GM19240 (cell line): ENCODE data around the gene WSB1.
"Not testable (repeated sequence)": the region's sequence is repeated elsewhere in the genome, so short reads cannot be mapped to it uniquely, and the experiment has no call there.

ENCODE experiments used
- DNase-seq: peaks from one replicate; pipeline ENCODE4 v3.0.0; 2011; ENCODE audit warnings: low spot score; ENCODE audit not compliant: insufficient read length

Gene WSB1

DNA sequence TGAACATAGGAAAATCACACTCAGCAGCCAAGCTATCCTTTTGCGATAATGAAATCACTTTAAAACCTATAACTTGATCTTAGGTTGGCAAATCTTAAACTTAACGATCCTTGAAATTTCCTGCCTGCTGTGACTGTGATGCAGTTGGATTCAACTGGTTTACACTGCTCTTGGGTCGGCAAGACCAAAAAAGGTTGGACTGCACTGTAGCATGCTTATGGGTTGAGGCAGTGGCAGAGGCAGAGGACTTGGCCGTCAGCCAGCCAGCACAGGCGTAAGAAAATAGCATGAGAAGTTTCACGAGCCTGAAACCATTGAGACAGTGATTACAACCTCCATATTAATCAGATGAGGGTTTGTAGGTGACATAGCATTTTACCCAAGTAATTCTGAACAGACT lies 21.4 kb downstream of the WSB1 start:
- no peak for DNase-seq

DNA sequence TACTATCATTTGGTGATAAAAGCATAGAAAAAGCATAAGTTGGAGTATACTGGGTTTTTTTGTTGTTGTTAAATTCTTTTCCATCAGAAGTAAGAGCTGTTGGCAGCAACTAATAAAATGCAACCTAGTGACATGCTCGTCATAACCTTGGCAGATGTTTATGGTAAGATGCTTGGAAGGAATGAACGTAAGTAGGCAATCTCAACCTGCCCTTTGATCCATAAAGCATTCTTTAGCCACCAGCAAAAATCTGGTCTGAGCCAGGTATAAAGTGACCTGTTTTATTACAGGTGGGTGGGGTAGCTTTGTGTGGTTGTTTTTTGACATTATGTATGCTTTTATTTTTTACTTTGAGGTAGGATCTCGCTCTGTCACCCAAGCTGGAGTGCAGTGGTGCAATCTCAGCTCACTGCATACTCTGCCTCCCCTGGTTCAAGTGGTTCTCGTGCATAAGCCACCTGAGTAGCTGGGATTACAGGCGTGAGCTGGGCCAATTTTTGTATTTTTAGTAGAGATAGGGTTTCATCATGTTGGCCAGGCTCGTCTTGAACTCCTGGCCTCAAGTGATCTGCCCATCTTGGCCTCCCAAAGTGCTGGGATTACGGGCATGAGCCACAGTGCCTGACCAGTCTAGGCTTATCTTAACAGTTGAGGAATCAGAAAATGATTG lies 22.0 kb downstream of the WSB1 start:
- no peak for DNase-seq

- no peak for DNase-seq
These were observed 24.3 kb downstream of the WSB1 start for GRCh38 chr17:27318228-27318627.

DNA sequence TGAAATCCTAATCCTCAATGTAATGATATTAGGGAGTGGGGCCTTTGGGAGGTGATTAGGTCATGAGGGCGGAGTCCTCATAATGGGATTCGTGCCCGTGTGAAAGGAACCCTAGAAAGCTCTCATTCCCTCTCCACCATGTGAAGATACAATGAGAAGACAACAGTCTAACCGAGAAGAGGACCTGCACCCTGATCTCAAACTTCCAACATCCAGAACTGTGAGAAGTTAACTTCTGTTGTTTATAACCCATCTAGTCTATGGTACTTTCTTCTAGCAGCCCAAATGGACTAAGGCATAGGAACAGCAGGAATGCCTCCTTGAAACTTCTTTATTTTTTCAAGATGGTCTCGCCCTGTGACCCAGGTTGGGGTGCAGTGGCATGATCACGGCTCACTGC lies 24.7 kb downstream of the WSB1 start:
- no peak for DNase-seq

DNA sequence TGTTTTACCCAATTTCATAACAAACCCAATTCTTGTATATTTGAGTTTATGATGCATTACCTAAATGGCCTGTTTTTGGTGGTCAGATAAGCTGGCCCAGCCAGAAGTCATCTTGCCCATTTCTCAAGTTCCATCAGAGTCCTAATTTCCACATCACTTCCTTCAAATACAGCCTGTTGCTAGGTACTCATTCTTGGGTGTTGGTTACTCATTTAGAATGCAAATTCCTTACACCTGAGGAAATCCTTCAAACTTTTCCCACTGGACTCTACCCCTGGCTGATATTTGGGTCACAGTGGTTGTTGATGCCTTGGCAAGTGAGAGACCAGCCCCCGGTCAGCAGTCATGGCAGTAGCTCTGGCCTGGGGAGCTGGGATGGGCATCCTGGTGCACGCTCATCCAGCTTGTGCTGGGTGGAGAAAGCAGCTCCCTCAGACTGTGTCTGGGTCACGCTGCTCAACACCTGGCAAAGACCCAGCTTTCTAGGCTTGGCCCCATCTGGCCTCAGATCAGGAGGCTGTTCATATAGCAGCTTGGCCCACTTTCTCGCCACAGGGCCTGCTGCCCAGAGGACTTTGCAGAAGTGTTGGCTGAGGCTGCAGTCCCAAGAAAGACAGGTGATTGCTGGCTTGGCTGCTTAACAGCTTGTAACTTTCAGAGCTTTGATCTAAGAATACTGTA lies 25.8 kb downstream of the WSB1 start:
- no peak for DNase-seq

DNA sequence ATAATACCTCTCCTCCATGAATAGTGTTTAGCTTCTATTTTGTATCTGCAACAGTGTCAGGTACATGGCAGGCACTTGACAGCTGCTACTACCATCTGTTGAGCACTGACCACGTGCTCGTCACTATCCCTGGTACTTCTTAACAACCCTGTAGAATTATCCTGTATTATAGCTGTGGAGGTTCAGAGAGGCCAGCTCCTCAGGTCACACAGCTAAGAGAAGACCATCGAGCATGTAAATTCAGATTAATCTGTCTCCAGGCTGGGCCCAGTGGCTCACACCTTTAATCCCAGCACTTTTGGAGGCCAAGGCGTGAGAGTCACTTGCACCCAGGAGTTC lies 26.3 kb downstream of the WSB1 start:
- DNase-seq = no peak

GRCh38 chr17:27321372-27321771 lies 27.5 kb downstream of the WSB1 start:
- DNase-seq = no peak

GRCh38 chr17:27322026-27322425 lies 28.1 kb downstream of the WSB1 start:
- DNase-seq = no peak

- DNase-seq = no peak
These were observed 29.0 kb downstream of the WSB1 start for GRCh38 chr17:27322690-27323508.

DNA sequence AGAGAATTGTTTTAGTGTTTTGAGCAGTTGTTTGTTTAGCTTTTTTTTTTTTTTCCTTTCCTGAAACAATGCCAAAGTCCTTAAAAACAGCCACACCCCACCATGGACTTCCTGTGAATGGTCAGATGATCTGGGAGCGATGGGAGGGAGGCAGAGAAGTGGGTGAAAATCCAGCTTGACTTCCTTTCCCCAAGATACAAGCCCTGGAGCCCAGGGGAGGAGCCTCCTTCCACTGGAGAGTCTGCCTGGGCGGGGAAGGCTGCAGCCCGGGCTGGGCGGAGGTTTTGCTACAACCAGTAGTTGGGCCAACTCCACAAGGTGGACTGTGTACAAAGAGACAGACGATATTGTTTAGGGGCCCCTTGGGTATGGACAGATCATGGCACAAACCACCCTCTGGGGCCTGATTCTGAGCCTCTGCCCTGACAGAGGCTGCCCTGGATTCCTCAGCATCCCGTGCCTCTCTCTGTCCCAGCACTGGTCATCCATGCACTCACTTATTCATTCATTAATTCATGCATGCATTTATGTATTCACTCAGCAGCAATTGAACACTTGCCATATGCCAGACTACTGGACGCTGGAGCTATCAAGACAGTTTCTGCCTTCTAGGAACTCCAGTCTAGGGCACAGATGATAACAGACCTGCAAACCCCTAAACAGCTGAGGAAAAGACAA lies 29.8 kb downstream of the WSB1 start:
- DNase-seq = no peak

DNA sequence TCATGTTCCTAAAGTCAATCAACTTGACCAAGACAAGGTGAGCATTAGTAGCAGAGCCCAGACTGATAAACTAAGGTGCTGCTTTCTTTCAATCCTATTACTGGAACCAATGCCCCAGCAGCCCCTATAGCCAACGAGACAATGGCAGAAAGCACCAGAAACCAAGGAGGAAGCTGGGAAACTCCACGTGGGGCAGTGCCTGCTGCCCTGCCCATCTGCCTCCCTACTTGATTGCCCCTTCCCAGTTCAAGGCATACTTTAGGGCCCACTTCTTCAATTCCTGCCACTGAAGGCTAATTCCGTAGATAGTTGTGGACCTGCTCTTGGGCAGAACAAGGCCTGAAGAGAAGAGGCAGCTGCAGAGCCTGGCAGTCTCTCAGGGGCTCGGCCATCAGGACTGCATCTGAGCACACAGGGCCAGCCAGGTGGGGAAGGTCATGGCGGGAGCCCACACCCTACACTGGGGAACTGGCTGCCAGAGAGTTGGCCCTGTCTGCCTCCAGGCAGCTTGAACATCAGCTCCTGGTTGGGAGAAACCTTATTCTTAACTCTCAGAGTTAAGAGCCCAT lies 30.9 kb downstream of the WSB1 start:
- no peak for DNase-seq

DNA sequence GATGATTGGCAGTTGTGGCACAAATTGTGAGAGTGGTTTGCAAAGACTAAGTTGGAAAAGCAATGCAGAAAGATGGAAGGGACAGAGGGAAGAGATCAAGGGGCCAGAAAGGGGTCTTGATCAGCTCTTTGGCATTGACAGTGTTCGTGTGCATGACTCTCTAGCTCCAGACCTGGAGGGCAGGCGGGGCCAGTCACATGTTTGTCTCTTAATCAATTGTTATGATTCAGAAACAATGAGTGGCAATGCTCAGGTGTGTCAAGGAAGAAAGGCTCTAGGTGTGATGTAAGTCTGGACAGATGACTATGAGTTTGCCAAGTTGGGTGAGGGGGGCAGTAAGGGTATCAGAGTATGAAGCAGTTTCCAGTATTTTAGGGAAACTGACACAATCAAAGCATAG lies 32.1 kb downstream of the WSB1 start:
- DNase-seq = no peak

DNA sequence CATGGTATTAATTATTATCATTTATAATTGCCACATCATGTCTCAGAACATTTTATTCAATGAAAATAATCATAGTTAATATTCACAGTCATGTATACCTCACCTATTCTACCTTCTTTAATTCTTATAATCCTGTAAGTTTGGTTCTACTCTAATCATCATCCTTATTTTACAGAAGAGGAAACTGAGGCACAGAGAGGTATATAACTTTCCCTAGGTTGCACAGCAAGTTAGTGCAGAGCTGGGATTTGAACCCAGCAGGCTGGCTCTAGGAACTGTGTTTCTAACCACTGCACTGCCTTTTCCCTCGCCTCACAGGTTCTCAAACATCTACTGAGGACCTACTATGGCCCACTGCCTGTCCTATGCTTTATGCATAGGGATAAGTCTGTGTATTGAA lies 32.7 kb downstream of the WSB1 start:
- no peak for DNase-seq

GRCh38 chr17:27327397-27327796 lies 33.5 kb downstream of the WSB1 start:
- DNase-seq = no peak

DNA sequence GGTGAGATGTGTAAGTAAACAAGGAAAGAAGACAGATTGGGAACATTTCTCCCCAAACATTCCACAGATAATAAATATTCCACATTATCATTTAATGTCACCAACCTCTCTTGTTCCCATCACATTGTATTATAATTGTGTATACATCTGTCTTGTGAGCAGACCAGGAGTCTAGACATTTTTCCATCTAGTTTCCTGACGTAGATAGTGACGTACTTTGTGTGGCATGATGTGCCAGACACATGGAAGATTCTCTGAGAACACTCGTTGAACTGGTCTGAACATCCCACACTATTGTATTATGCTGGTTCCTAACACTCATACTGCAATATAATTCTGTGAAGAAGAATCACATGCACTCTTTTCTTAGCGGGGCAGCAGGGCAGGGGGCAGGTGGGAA lies 34.0 kb downstream of the WSB1 start:
- no peak for DNase-seq

DNA sequence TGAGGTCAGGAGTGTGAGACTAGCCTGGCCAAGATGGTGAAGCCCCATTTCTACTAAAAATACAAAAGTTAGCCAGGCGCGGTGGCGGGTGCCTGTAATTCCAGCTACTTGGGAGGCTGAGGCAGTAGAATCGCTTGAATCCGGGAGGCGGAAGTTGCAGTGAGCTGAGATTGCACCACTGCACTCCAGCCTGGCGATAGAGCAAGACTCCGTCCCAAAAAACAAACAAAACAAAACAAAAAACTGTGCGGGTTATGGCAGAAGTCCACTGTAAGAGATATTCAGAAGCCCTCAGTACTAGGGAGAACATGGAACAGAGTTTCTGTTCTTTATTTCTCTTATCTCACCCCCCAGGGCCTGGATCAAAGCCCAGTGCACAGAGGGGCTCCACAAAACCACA lies 34.8 kb downstream of the WSB1 start:
- not testable (repeated sequence) for DNase-seq

- DNase-seq = no peak
These were observed 35.4 kb downstream of the WSB1 start for GRCh38 chr17:27329146-27329805.

- DNase-seq = no peak
These were observed 38.1 kb downstream of the WSB1 start for GRCh38 chr17:27332047-27332393.

GRCh38 chr17:27332485-27333409 lies 38.8 kb downstream of the WSB1 start:
- DNase-seq = peak; percentile 72

DNA sequence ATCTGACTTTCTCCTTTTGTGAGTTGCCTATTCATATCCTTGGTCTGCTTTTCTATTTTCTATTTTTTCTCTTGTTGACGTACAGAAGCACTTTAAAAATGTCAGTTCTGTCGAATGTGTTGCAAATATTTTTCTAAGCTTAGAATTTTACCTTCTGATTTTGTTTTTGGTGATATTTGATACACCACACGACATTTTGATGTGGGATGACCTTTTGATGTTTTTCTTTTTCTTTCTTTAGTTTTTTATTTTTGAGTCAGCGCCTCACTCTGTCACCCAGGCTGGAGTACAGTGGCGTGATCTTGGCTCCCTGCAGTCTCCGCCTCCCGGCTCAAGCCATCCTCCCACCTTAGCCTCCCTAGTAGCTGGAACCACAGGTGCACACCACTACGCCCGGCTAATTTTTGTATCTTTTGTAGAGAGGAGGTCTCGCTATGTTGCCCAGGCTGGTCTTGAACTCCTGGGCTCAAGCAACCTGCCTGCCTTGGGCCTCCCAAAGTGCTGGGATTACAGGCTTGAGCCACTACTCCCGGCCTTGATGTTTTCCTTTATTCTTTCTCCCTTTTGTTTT lies 39.6 kb downstream of the WSB1 start:
- no peak for DNase-seq
